Measurements from ENCODE around the gene ZMYND8. TPM values are rescaled to one million over a fixed set of nuclear protein-coding genes. Genes with fewer than 3 reads are reported as not detected.

Gene ZMYND8
- total and polyA plus RNA-seq, 2 of the 8 experiments (the other 6 are each of a cell fraction or from before 2014, with no cell fraction given), result 50.5 to 163 TPM

GRCh38 chr20:47223896-47224295 is 132.6 kb downstream of the ZMYND8 start:
- H2BK20ac ChIP-seq (ENCODE audit: low read length), result no peak overlapping the region
- H3K9ac ChIP-seq (replicated peaks in 1 of 4; ENCODE audit: extremely low read depth in 1 of 4, low read depth in 3 of 4, low read length in 3 of 4), result no peak overlapping the region
- no peak overlapping the region for H2AK5ac ChIP-seq (ENCODE audit: low read depth, low read length)
- H3K4me2 ChIP-seq (ENCODE audit: insufficient read depth in 1 of 2, low read depth in 2 of 2, low read length in 2 of 2), result no peak overlapping the region
- H3K4ac ChIP-seq (replicated peaks; ENCODE audit: insufficient read length, low read depth, low read length), result no peak overlapping the region
- no peaks in the 10 kb centered on the region for H3K4me1 ChIP-seq (replicated peaks in 1 of 4; ENCODE audit: control insufficient read depth in 3 of 4, insufficient read depth in 4 of 4, low read length in 3 of 4)
- no peaks in the 10 kb centered on the region for H4K20me1 ChIP-seq (replicated peaks in 1 of 2; ENCODE audit: control insufficient read depth in 1 of 2, insufficient read depth in 2 of 2, low read length in 2 of 2)
- no peak overlapping the region; the same call in 1 of the 2 replicates for H2BK5ac ChIP-seq (ENCODE audit: low read depth, low read length)
- H2AFZ ChIP-seq (ENCODE audit: low read length), result no peak overlapping the region
- no peak overlapping the region for H4K5ac ChIP-seq (ENCODE audit: insufficient read length, low read depth, low read length)
- DNase-seq (ENCODE audit: low read depth in 1 of 2, low spot score in 2 of 2) (no peak), FAIRE-seq (no peak)
- no peak overlapping the region for H3K4me3 ChIP-seq (ENCODE audit: extremely low read depth in 1 of 4, insufficient read depth in 2 of 4, low read depth in 3 of 4, low read length in 4 of 4)
- H2BK15ac ChIP-seq (ENCODE audit: low read length), result no peak overlapping the region
- H3K9me3 ChIP-seq (ENCODE audit: insufficient read depth in 2 of 2, low read depth in 1 of 2, low read length in 1 of 2), result no peaks in the 10 kb centered on the region
- no peak overlapping the region for H4K91ac ChIP-seq (replicated peaks; ENCODE audit: insufficient read length, low read length)
- H3K79me2 ChIP-seq (ENCODE audit: control insufficient read depth in 1 of 2, insufficient read depth in 2 of 2, low read length in 2 of 2), result peaks cover 0 to 9% of the 10 kb centered on the region in 2 experiments; a peak in 1 of 4 replicates
- ChIA-PET POLR2A (ENCODE audit: partially characterized antibody) (interaction anchor here (1.5 kb wide), 1 partner anchor 30 kb away, joined by 4 read pairs; no protein-coding TSS in a partner anchor), CTCF (ENCODE audit: partially characterized antibody) (interaction anchor here (0.7 to 2.2 kb wide), 4 partner anchors 9 to 160 kb away, joined by 3 to 7 read pairs (median 4); no protein-coding TSS in a partner anchor)
- no peak overlapping the region for H3K23ac ChIP-seq (ENCODE audit: insufficient read length)
- H3K18ac ChIP-seq (ENCODE audit: extremely low read depth, low read length), result no peak overlapping the region
- peaks cover 3% of the 10 kb centered on the region for H3K79me1 ChIP-seq (ENCODE audit: low read depth, low read length)
- no peak overlapping the region for H4K8ac ChIP-seq (ENCODE audit: extremely low read depth, insufficient read depth, low read length)
- H3K56ac ChIP-seq (replicated peaks; ENCODE audit: insufficient read length, low read depth, low read length), result no peak overlapping the region
- no peaks in the 10 kb centered on the region for H3K27me3 ChIP-seq (replicated peaks in 1 of 4; ENCODE audit: control insufficient read depth in 3 of 4, extremely low read depth in 1 of 4, insufficient read depth in 3 of 4, low read length in 3 of 4)
- no peaks in the 10 kb centered on the region for H3K23me2 ChIP-seq (ENCODE audit: low read depth, low read length)
- WGBS, 2 experiments (ENCODE audit: extremely low coverage in 1 of 2, insufficient coverage in 1 of 2, insufficient read length in 1 of 2, insufficient replicate concordance in 2 of 2, low coverage in 1 of 2, low lambda C conversion rate in 2 of 2, missing lambda C conversion rate in 1 of 2), result 94% methylated on average over 1 of the region's 1 CpG; no CpG with 5 or more reads in 1 of the 2 experiments
- H2BK120ac ChIP-seq (replicated peaks; ENCODE audit: low read depth, low read length), result no peak overlapping the region
- H3K36me3 ChIP-seq (ENCODE audit: control insufficient read depth in 2 of 4, insufficient read depth in 4 of 4, low read length in 3 of 4), result peaks cover 40 to 95% (median 67%) of the 10 kb centered on the region in 4 experiments
- TF ChIP-seq CEBPB (IDR thresholded peaks at IDR 0.05; ENCODE audit: low read depth, low read length), result no peak
- TF ChIP-seq NANOG (IDR thresholded peaks at IDR 0.05; ENCODE audit: insufficient read depth, low read depth, low read length, poor library complexity, severe bottlenecking), result no peak
- no peak for TF ChIP-seq SAP30 (IDR thresholded peaks at IDR 0.05; ENCODE audit: insufficient read depth, insufficient replicate concordance, low read length)
- TF ChIP-seq SP1 (IDR thresholded peaks at IDR 0.05; ENCODE audit: low read depth, low read length), result no peak
- no peak for TF ChIP-seq TCF12 (IDR thresholded peaks at IDR 0.05; ENCODE audit: low read depth, low read length)
- H3K27ac ChIP-seq (ENCODE audit: low read depth, low read length), result no peak overlapping the region
- no peak overlapping the region for H2BK12ac ChIP-seq (ENCODE audit: low read depth, low read length)
- H3K14ac ChIP-seq (ENCODE audit: insufficient read length), result no peak overlapping the region

All from H1 (cell line).